Measurements from ENCODE around the gene KLF4. TPM values are rescaled to one million over a fixed set of nuclear protein-coding genes. Genes with fewer than 3 reads are reported as not detected.

Gene KLF4
- total RNA-seq, 1 donor from 2014 or later, result 16.4 TPM

Other genes with a start within 250 kb of the KLF4 start
- 116 TPM for gene RAD23B, start 206.5 kb downstream of the KLF4 start, total RNA-seq (ENCODE audit: unreplicated experiment)

Data from endothelial cell (in vitro differentiated cells).